NCI-H128 (cell line): ENCODE measurements around the gene CIITA.
"Not testable (repeated sequence)": the region's sequence is repeated elsewhere in the genome, so short reads cannot be mapped to it uniquely, and the experiment has no call there.

Experiments used
- DNase-seq: peaks from one replicate; lab custom pipeline; 2025; ENCODE audit not compliant: unreplicated experiment; lab: John Stamatoyannopoulos, UW

The CIITA gene

DNA sequence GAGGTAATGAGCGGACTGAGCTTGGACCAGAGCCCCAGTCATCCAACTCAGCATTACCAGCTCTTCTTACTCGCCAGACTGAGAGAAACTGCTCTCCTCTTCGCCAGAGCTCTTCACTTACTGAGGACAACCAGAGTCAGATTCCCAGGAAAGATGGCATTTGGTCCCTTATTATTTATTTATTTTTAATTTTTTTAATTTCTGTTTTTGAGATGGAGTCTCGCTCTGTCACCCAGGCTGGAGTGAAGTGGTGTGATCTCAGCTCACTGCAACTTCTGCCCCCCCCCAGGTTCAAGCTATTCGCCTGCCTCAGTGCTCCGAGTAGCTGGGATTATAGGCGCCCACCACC is 42.0 kb downstream of the CIITA start:
- DNase-seq = no peak

DNA sequence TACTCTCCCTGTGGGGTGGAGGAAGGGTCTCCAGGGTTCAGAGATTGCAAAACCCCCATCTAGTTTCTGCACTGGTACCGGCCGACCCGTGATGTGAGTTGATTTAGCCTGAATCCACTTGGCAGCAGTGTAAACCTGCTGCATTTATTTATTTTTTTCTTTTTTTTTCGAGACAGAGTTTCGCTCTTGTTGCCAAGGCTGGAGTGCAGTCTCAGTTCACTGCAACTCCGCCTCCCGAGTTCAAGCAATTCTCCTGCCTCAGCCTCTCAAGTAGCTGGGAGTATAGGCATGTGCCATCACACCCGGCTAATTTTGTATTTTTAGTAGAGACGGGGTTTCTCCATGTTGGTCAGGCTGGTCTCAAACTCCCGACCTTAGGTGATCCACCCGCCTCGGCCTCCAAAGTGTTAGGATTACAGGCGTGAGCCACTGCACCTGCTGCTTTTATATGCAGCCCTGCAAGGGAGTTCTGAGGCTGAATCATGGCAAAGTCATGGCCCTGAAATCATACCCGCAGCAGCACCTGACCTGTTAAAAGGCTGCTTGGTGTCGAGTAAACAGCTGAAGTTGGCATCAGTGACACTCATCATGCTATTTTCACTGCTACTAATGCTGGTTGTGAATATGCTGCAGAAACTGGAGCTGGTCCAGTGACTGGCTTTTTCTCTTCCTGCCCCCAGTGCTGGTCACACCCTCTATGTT is 43.9 kb downstream of the CIITA start:
- no peak for DNase-seq

DNA sequence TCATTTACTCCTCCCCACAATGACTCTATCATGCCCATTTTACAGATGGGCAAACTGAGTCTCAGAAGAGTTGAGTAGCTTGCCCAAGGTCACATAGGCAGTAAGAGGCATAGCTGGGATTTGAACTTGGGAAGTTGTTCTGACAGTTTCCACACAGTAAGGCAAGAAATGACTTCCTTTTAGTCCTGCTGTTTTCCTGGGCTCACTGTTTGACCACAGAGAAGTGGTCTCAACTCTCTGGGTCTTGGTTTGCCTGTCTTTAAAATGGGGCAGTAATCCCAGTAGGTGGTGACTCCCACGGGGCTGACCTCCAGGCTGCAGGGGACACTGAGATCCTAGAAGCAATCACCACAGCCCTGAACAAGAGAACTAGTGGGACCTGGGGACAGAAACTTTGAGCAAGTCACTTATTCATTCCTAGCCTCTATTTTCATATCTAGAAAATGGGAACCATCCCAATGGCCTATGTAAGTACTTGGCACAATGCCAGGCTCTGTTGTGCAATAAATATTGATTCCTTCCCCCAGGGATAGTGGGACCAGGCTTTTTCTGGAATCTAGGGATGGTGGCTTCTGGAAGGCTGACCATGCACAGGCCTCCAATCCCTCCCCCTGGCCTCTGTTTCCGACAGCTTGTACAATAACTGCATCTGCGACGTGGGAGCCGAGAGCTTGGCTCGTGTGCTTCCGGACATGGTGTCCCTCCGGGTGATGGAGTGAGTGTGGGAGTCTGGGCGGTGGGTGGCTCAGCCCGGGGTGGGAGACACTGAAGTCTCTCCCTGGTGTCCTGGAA is 44.7 kb downstream of the CIITA start:
- no peak for DNase-seq

DNA sequence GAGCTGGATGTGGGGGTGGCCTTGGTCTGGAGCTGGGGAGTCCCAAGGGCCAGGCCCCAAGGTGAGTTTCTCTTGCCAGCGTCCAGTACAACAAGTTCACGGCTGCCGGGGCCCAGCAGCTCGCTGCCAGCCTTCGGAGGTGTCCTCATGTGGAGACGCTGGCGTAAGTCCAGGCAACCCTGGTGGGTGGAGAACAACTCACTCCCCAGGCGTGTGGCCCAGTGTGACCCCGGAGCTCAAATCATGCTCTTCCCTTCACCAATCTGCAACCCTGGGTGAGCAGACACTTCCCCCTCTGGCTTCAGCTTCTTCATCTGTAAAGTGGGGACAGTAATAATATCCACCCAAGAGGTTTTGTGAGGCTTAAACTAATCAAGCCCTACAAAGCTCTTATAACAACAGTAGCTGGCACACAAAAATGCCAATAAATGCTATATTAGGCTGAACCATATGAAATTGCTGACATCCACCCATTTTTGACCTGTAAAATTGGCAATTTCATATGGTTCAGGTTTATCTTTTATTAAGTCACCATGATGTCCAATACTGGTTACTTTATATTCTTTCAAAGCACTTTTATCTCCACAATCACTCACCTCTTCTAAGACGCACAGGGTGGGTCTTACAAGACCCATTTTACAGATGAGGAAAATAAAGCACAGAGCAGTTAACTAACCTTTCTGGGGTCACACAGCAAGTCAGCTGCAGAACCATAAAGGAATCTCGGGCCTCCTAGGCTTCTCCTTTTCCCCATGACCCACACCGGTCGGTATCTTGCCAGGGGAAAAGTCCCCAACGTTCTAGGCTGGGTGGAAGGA is 45.5 kb downstream of the CIITA start:
- DNase-seq = no peak

DNA sequence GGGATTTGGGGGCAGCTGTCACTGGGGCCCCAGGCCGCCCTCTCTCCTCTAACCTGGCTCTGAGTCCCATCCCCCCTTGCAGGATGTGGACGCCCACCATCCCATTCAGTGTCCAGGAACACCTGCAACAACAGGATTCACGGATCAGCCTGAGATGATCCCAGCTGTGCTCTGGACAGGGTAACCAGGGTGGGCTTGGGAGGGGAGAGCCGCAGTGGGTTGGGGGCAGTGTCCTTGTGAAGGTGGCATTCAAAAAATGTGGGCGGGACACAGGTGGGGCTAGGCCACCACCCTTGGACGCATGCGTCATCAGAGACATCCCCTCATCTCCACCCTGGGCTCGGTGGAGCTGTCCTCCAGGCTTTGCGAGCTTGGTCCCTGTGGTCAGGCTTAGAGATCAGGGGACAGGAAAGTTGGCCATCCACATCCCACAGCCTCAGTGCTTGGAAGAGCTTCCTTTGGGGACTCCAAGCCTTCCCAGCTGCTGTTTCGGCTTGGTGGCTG is 46.2 kb downstream of the CIITA start:
- no peak for DNase-seq

DNA sequence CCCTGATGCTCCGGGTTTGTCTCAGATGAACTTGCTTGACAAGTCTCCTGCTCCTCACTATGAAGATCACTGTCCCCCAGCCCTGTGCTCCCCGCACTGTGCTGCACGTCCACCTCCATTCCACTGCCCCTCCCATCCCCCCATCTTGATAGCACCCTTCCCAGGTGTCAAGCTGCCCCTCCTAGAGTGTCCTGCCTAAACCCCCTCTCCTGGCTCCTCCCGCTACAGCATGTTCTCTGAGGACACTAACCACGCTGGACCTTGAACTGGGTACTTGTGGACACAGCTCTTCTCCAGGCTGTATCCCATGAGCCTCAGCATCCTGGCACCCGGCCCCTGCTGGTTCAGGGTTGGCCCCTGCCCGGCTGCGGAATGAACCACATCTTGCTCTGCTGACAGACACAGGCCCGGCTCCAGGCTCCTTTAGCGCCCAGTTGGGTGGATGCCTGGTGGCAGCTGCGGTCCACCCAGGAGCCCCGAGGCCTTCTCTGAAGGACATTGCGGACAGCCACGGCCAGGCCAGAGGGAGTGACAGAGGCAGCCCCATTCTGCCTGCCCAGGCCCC is 46.7 kb downstream of the CIITA start:
- no peak for DNase-seq

DNA sequence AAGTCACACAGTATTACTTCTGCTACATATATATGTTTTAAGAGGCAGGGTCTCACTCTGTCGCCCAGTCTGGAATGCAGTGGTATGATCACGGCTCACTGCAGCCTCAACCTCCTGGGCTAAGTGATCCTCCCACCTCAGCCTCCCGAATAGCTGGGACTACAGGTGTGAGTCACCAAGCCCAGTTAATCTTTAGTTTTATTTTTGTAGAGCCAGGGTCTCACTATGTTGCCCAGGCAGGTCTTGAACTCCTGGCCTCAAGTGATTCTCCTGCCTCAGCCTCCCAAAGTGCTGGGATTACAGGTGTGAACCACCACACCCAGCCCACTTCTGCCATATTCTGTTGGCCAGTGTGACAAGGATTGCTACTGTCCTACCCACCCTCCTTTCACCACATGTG is 48.3 kb downstream of the CIITA start:
- DNase-seq = not testable (repeated sequence)

DNA sequence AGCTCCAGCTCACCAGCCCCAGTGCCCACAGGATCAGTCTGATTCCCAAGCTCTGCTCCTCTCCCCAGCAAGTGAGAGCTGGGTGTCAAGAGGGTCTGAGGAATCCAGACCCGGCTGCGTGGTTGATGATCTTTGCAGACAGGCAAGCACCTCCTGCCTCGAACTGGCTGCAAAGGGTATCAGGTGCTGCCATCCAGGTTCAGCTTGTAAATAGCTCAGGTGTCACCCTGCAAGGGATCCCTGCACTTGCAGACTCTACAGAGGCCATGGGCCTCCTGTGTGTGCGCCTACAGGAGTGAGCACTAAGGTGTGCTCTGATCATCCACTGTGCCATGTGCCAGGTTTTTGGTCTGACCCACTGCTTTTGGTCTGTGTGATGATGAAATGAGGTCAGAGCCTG is 49.1 kb downstream of the CIITA start:
- DNase-seq = no peak

DNA sequence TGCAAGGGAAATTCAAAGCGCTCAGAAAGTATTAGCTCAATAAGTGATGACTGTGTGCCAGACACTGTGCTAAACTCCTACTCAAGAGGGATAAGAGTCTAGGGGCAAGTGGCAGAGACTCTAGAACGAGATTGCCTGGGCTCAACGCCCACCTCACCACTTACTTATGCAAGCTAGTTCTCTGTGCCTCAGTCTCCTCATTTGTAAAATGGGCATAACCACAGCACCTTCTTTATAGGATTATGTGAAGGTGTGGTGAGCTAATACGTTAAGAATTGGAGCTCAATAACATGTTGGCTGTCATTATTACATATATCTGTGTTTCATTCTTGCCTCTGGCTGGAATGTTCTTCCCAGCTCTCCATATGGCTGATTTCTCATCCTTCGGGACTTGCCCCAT is 49.9 kb downstream of the CIITA start:
- DNase-seq = no peak

DNA sequence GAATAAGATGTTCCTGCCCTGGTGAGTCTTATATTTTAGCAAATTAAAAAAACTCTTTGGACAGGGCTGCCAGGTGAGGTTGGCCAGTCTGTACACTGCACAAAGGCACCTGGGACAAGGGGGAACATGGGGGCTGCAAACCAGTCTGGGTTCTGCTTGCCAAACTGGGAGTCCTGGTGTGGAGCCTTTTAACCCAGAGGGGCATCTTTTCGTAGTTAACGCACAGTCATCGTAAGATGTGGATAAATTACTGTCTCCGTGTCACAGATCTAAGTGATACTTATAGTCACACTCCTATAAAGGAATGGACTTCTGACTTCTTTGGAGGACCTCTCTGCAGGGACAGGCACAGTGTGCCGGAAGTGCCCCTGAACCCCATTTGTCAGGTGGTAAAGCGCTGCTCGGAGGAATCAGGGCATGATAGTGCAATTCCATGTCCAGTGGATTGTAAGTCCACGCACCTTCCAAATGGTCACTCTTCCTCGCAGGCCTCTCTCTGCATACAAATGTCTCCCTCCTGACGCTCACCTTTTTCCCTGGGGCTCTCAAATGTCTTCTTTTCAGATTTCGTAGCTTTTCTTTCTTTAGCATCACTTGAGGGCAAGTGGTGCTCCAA is 50.6 kb downstream of the CIITA start:
- no peak for DNase-seq

DNA sequence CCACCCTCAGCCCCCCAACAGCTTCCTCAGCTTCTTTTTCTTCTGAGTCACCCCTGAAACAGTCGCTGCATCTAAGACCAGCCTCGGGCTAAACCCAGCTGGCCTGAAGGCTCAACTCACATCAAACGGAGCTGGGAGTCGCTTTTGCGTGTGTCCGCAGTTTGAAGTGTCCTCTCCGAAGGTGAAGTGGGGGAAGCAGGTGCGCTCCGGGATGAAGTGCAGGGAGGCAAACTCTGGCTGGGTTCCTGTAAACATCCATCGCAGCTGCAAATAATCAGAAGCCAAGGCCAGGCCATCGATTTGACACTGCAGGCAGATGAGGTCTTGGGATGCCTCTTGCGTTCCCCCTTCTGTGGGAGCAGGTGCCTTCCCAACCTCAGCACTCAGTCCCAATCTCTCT is 52.1 kb downstream of the CIITA start:
- DNase-seq = peak; percentile 27

DNA sequence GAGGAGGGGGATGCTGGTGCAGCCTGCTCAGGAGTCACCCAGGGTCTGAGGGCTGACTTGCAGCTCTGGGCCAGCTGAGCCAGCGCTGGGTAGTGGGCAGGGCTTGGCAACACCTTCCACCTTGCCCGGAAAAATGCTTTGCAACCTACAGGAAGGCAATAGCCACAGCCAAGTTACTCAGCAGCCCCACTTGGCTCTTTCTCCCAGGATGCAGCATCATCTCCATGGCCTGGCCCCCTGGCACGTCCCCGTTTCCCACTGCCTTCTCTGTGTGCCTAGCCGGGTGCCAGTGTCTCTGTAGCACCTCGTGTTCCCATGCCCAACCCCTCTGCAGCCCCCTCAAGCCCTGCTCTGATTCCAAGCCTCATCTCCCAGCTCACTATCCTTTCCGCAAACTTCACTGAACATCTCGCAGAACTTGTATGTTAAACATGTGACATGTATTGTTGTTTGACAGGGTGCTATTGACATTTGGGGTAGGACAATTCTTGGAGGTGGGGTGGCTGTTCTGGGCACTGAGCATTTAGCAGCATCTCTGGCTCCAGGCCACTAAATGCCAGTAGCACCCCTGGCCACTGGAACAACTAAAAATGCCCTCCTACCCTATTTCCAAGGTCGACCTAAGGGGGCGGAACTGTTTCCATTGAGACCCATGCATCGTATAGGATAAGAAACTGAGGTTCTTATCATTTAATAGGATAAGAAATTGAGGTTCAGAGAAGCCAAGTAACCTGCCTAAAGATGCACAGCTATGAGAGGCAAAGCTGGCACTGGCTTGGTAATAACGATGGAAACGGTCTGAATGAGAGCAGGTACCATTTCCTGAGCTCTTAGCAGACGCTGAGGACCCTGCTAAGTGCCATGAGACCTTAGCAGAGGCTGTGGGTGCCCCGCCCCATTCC is 53.1 kb downstream of the CIITA start:
- DNase-seq = no peak

DNA sequence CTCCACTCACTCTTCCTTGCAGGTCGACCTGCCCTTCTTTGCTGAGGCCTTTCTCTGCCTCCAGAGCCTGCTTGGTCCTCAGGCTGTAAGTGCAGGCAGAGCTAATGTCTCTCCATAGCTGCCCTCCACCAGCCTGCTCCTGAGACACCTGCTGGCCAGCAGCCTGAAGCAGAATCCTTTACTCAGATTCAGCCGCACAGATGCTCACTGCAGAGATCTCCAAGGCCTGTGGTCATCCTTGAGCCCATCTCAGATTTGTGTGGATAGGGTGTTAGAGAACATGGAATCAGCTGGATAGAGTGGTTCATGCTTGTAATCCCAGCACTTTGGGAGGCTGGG is 53.7 kb downstream of the CIITA start:
- no peak for DNase-seq

DNA sequence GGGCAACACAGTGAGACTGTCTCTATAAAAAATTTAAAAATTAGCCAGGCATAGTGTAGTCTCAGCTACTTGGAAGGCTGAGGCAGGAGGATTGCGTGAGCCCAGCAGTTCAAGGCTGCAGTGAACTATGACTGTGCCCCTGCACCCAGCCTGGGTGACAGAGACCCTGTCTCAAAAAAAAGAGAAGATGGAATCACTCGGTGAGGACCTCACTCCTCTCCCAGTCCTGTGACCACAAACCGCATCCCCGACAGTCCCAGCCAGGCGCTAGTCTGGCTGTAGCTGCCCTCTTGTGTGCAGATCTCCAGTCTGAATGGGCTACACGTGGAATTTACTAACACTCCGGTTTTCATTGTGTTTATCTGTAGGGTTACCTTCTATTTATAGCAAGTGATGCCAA is 54.1 kb downstream of the CIITA start:
- no peak for DNase-seq

DNA sequence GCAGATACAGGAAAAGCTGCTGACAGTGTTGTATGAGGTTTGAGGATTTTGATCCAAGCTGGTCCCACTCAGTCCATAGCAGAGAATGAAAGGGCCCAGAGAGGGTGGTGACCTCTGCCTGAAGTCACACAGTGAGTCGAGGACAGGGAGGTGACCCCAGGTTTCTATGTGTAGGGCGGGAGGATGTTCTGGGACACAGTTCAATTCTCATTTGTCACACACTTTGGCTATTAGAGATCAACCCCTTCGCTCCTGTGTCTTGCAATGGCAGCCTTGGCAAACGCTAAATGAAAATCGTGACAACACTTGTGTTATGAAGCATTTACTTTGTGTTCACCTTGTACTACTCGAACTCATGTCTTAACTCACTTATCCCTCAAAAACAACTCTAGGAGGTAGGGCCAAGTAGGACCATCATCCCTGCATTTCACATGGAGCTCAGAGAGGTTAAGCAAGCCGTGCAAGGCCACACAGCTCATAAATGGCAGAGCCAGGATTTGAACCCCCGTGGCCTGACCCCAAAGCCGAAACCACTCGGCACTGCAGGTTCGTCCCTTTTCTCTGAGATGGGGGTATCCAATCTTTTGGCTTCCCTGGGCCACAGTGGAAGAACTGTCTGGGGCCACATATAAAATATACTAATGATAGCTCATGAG is 55.1 kb downstream of the CIITA start:
- DNase-seq = no peak

DNA sequence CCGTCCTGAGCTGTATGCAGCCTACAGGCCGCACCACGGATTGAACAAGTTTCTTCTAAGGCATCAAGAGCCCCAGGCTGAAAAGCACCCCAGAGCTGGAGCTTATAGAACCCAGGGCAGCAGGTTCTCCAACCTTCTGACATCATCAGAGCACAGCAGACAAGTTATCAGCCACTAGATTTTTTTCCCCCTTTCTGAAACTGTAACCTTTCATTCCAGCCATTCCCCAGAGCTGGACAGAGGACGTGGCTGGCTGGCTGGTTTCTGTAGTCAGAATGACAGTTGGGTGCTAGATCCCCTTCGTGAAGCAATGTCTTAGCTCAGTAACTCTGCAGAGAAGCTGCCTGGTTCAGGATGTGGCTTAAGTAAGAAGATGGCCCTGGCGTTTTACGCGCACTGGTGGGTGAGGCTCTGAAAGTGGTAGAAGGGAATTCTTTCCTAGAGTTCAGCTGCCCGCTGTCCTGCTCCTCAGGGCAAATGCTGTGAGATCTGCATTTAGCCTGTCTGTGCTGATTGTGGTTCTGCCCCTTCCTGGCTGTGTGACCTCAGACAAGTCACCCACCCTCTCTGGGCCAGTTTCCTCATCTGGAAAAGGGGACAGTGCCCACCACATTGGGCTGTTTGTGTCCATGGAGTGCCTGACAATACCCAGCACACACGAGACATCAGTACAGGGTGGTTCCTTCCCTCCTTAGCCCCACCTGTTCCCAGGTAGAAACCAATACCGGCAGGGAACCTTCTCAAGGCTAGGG is 56.1 kb downstream of the CIITA start:
- DNase-seq = no peak

DNA sequence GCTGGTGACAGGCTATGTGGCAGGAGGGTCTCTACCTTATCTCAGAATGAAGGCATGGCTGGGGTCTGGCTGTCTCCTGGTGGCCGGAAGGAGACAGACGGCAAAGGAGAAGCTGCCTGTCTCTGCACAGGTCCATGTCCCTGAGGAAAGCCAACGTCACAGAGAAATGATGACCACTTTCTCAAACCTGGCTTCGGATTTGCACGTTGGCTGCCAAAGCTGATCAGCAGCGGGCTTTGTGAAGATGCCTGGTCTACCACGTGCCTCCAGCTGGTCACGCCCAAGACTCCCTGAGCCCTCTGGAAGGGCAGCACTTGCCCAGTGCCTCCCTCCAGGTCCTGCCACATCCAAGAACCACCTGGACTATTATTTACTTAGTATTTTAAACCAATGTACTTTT is 56.9 kb downstream of the CIITA start:
- DNase-seq = no peak

DNA sequence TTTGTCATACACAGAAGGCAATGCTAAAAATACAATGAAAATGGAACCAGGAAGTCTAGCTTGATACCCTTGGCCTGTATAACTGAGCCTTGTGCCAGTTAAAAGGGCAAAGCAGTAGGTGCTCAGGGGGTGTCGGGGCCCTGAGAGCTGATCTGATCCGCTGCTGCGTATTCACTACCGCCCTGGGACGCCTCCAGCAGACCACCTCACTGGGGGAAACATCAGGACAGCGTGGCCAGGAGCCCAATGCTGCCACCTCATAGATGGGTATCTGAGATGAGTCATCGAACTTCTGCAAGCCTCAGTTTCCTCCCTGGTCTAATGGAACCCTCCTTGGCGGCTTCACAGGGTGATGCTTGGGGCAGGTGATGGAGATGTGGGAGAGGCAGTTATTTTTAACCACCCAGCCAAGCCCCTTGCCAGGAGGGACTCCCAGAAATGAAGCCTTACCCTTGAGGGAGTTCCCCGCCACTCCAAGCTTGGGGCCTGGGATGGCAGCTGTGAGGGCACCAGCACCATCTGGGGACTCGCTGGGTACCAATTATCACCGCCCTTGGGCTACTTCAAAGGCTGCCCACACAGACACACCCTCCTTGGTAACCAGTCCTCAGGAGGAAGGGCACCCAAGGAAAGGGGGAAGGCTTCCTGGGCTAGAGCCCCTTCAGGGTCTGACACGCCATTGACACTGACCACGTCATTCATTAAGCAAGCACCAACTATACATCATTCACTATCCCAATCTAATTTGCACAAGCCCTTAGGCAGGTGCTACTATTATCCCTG is 57.5 kb downstream of the CIITA start:
- no peak for DNase-seq
